ENCODE data around the gene RPS6KC1.
A peak's percentile ranks its signal among the peaks of the same experiment; 100 is the strongest.
"Not testable (repeated sequence)": the region's sequence is repeated elsewhere in the genome, so short reads cannot be mapped to it uniquely, and the experiment has no call there.

The RPS6KC1 gene, protein sequence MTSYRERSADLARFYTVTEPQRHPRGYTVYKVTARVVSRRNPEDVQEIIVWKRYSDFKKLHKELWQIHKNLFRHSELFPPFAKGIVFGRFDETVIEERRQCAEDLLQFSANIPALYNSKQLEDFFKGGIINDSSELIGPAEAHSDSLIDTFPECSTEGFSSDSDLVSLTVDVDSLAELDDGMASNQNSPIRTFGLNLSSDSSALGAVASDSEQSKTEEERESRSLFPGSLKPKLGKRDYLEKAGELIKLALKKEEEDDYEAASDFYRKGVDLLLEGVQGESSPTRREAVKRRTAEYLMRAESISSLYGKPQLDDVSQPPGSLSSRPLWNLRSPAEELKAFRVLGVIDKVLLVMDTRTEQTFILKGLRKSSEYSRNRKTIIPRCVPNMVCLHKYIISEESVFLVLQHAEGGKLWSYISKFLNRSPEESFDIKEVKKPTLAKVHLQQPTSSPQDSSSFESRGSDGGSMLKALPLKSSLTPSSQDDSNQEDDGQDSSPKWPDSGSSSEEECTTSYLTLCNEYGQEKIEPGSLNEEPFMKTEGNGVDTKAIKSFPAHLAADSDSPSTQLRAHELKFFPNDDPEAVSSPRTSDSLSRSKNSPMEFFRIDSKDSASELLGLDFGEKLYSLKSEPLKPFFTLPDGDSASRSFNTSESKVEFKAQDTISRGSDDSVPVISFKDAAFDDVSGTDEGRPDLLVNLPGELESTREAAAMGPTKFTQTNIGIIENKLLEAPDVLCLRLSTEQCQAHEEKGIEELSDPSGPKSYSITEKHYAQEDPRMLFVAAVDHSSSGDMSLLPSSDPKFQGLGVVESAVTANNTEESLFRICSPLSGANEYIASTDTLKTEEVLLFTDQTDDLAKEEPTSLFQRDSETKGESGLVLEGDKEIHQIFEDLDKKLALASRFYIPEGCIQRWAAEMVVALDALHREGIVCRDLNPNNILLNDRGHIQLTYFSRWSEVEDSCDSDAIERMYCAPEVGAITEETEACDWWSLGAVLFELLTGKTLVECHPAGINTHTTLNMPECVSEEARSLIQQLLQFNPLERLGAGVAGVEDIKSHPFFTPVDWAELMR

DNA sequence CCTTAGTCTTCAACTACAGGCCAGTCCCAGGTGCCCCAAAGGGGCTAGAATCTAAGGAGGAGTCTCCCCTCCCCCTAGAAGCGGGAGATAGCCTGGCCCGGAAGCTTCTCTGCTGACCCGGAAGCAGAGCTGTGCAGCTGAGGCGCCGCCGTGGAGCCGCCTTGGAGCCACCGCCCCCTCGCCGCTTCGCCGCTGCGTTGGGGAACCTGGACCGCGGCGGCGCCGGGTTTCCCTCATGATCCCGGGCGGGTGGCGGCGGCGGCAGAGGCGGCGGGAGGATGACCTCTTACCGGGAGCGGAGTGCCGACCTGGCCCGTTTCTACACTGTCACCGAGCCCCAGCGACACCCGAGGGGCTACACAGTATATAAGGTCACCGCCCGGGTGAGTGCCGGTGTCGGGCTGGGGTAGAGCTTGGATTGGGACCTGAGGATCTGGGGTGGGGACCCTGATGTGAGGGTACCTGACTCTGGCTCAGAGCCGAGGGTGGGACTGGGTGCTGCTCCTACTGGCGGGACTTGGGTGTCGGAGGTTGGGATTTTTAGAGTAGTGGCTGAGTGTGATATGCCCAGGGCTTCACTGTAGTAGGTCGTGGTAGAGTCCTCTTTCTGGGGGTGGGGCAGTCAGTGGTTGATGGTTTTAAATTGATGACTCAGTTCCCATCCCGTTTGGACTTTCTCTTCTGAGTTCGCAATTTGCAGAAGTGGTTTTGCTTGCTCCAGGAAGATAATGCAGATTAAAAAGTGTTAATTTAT is at the start of gene RPS6KC1:
Gene RPS6KC1 (plus strand): TSS at position 115 of the 754 bp plus-strand sequence. CDS start 164 bp downstream, at position 279.
- DNase-seq (ENCODE audit: low read depth), result peak; percentile 86

- DNase-seq (ENCODE audit: low read depth), result no peak
Measured at GRCh38 chr1:213003256-213003655, 47.8 kb upstream of the RPS6KC1 start.

- DNase-seq (ENCODE audit: low read depth), result no peak
Measured at GRCh38 chr1:213008564-213008963, 42.5 kb upstream of the RPS6KC1 start.

- DNase-seq (ENCODE audit: low read depth), result peak; percentile 47
Measured at GRCh38 chr1:213014642-213015041, 36.4 kb upstream of the RPS6KC1 start.

DNA sequence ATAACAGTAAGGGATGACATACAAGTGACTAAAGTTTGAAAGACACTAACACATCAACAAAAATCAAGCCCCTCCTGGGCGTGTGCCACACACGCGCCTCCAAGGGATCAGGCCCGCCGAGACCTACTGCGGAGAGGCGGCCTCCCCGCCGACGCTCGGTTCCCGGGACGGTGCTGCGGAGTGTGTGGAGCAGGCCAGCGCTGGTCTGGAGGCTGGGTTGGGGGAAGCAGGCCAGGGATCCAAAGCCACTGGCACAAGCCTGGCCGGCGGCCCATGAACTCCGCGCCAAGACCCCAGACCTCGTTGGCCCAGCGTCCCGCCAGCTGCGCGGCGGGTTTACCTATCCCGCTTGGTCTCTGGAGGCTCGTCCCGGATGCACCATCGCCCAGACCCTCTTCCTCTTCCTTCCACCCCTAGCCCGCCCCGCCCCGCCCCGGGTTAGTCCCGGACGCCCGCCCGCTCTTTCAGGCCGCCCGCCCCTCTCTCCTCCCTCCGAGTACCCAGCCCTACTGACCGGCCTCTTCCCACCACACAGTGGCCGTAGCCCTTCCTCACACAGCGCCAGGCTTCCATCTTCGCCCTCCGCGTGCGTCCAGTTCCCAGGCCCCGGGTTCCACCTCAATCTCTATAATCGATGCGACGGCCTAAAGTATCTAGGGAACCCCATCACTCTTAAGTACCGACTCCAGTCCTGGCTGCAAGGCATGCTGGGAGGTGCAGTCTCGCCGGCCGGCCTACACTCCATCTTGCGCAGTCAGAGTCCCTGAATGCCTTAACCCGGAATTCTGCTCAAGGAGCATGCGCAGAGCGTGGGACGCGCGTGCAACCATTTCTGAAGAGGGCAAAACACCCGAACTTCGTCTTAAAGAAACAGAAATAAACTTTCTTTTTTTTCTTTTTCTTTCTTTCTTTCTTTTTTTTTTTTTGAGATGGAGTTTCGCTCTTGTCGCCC is 35.7 kb upstream of the RPS6KC1 start, which contains the start of gene ANGEL2:
Gene ANGEL2 (minus strand): TSS at position 769 of the 952 bp plus-strand sequence. CDS start 196 bp downstream, at position 573.
- DNase-seq (ENCODE audit: low read depth), result peak; percentile 99

- peak; percentile 7 for DNase-seq (ENCODE audit: low read depth)
Measured at GRCh38 chr1:213017447-213018273, 33.4 kb upstream of the RPS6KC1 start.

- DNase-seq (ENCODE audit: low read depth), result no peak
Measured at GRCh38 chr1:213019450-213019849, 31.6 kb upstream of the RPS6KC1 start.

- DNase-seq (ENCODE audit: low read depth), result no peak
Measured at GRCh38 chr1:213020016-213020415, 31.0 kb upstream of the RPS6KC1 start.

GRCh38 chr1:213027024-213027423 is 24.0 kb upstream of the RPS6KC1 start:
- not testable (repeated sequence) for DNase-seq (ENCODE audit: low read depth)

DNA sequence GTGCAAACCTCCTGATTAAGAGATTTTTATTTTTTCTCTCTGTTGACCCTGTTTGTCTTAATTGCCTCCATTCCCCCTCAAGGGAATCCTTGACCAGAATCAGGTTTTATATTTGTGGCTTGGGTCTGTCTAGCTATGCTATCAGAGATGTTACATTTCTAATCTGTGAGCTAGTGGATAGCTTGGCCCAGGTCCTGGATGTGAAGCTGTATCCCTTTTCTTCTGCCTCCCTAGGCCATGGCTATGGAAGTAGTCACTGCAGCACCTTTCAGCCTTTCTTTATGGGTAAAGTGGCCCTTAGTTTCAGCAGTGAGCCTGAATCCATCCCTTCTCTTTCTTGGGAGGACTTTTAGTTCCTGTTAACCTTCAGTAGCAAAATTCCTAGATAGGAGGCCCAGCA is 18.4 kb upstream of the RPS6KC1 start:
- DNase-seq (ENCODE audit: low read depth), result no peak

GRCh38 chr1:213034713-213035112 is 16.3 kb upstream of the RPS6KC1 start:
- DNase-seq (ENCODE audit: low read depth), result no peak

- no peak for DNase-seq (ENCODE audit: low read depth)
Measured at GRCh38 chr1:213035573-213035972, 15.5 kb upstream of the RPS6KC1 start.

DNA sequence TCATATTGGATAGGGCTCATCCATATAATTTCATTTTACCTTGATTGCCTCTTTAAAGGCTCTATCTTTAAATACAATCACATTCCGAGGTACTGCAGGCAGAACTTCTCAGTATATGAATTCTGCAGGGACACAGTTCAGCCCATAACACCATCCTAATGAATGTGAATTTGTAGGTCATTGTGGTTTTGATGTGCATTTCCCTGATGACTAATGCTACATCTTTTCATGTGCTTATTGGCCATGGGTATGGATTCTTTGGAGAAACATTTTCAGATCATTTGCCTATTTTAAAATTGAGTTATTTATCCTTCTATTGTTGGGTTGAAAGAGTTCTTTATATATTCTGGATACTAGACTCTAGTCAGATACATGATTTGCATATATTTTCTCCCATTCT is 9.6 kb upstream of the RPS6KC1 start:
- DNase-seq (ENCODE audit: low read depth), result peak; percentile 87

- not testable (repeated sequence) for DNase-seq (ENCODE audit: low read depth)
Measured at GRCh38 chr1:213045321-213046226, 5.5 kb upstream of the RPS6KC1 start.

GRCh38 chr1:213049232-213049631 is 1.8 kb upstream of the RPS6KC1 start:
- DNase-seq (ENCODE audit: low read depth), result no peak

DNA sequence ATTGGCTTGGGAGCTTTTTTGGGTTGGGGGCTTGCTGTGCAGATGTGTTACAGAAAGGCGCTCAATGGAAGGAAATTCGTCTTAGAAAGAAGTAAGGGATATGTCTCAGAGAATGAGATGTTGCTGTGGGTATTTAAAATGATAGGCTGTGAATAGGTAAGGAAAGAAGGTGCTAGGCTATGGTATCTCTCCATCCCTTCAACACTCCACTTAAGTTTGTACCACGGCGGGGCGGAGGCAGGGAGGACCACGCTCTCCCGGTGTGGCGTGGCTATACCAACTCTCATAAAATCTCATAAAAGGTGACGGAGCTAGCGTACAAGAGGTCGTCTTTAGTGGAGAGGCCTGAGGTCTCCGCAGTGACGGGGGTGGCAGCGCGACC is 305 bp upstream of the RPS6KC1 start:
- peak; percentile 5 for DNase-seq (ENCODE audit: low read depth)

DNA sequence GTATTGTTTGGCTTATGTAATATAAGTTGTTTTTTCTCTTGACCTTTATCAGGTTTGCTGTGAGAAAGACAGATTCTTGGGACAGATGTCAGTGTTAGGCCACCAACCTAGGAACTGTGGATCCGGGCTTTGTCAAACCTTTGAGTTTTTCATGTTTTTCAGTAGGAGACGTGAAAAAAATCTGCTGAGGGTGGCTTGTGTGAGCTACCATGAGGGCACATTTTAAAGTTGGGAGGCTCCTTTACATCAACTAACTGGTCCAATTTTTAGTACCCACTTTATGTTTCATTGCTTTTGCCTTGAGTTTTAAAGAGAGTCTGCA is 801 bp downstream of the RPS6KC1 start:
- no peak for DNase-seq (ENCODE audit: low read depth)

GRCh38 chr1:213053455-213053854 is 2.4 kb downstream of the RPS6KC1 start:
- no peak for DNase-seq (ENCODE audit: low read depth)

GRCh38 chr1:213054142-213054541 is 3.1 kb downstream of the RPS6KC1 start:
- no peak for DNase-seq (ENCODE audit: low read depth)

Data from iris pigment epithelial cell (primary cell).